GM18507 (cell line): ENCODE results near the gene MAL.
A peak's percentile ranks its signal among the peaks of the same experiment; 100 is the strongest.

Experiments used
- DNase-seq: peaks from one replicate; pipeline ENCODE4 v3.0.0; 2011; ENCODE audit warnings: low read depth; ENCODE audit not compliant: insufficient read length; ENCODE audit errors: extremely low spot score
- FAIRE-seq: peaks from 2 replicates; lab custom pipeline; 2011; peaks lifted over from hg19 to GRCh38; lab: Jason Lieb, UNC

The MAL gene

GRCh38 chr2:95042472-95043271 lies 17.2 kb downstream of the MAL start:
- FAIRE-seq (no peak), DNase-seq (no peak)

- FAIRE-seq (no peak), DNase-seq (no peak)
These were observed 18.0 kb downstream of the MAL start for GRCh38 chr2:95043300-95044093.

GRCh38 chr2:95044601-95045000 lies 19.1 kb downstream of the MAL start:
- FAIRE-seq (peak; percentile 71), DNase-seq (no peak)

GRCh38 chr2:95046371-95047112 lies 21.0 kb downstream of the MAL start:
- DNase-seq, result no peak
- FAIRE-seq, result no peak

GRCh38 chr2:95047629-95048510 lies 22.4 kb downstream of the MAL start:
- no peak for DNase-seq

GRCh38 chr2:95048825-95049682 lies 23.5 kb downstream of the MAL start:
- FAIRE-seq, result no peak
- no peak for DNase-seq

More at GRCh38 chr2:95047629-95048510, 22.4 kb downstream of the MAL start:
- no peak for FAIRE-seq

GRCh38 chr2:95049683-95049955 lies 24.1 kb downstream of the MAL start:
- FAIRE-seq (no peak), DNase-seq (no peak)

- no peak for FAIRE-seq
- no peak for DNase-seq
These were observed 24.5 kb downstream of the MAL start for GRCh38 chr2:95049961-95050360.

- FAIRE-seq (no peak), DNase-seq (no peak)
These were observed 25.1 kb downstream of the MAL start for GRCh38 chr2:95050385-95051300.

GRCh38 chr2:95051626-95052025 lies 26.1 kb downstream of the MAL start:
- FAIRE-seq (no peak), DNase-seq (no peak)

- no peak for DNase-seq
- FAIRE-seq, result no peak
These were observed 26.8 kb downstream of the MAL start for GRCh38 chr2:95052307-95052706.

GRCh38 chr2:95052804-95053479 lies 27.4 kb downstream of the MAL start:
- FAIRE-seq (no peak), DNase-seq (no peak)

- FAIRE-seq, result no peak
These were observed 28.0 kb downstream of the MAL start for GRCh38 chr2:95053543-95053942.

GRCh38 chr2:95054016-95054415 lies 28.5 kb downstream of the MAL start:
- DNase-seq (no peak), FAIRE-seq (no peak)

More at GRCh38 chr2:95053543-95053942, 28.0 kb downstream of the MAL start:
- no peak for DNase-seq

GRCh38 chr2:95055262-95055661 lies 29.8 kb downstream of the MAL start:
- DNase-seq (no peak), FAIRE-seq (no peak)

GRCh38 chr2:95056044-95056443 lies 30.5 kb downstream of the MAL start:
- FAIRE-seq, result no peak

More at GRCh38 chr2:95056044-95056443, 30.5 kb downstream of the MAL start:
- no peak for DNase-seq
